LNCAP (cell line): ENCODE results near the gene FLT3LG.

ENCODE experiments used
- TF ChIP-seq, protein P1 (sequence below): fragments of 450-650 bp; IDR thresholded peaks from 2 replicates; pipeline ENCODE4 v1.5.1; 2017; ENCODE audit warnings: mild to moderate bottlenecking

The FLT3LG gene

DNA sequence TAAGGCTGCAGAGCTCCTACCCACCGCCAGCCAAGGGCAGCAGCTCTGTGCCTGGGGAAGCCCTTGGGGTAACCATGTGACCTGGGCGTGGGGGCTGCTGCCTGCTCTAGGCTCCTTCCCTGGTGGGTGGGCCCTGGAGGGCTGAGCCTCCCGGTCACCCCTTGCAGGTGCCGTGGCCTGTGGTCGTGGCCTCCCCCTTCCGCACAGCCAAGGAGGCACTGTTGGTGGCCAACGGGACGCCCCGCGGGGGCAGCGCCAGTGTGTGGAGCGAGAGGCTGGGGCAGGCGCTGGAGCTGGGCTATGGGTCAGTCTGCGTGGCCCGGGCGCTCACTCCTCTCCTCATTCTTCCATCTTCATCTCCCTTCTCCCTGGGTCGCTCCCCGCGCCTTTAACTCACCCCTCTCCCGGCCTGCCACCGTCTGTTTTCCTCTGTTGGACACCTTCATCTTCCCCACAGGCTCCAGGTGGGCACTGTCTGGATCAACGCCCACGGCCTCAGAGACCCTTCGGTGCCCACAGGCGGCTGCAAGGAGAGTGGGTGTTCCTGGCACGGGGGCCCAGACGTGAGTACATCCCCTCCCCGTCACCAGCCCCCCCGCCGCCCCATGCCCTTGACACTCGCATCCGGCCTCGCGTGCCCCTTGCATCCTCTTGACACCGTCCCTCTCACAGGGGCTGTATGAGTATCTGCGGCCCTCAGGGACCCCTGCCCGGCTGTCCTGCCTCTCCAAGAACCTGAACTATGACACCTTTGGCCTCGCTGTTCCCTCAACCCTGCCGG, 9.9 kb upstream of the FLT3LG start:
- TF ChIP-seq, protein P1, sequence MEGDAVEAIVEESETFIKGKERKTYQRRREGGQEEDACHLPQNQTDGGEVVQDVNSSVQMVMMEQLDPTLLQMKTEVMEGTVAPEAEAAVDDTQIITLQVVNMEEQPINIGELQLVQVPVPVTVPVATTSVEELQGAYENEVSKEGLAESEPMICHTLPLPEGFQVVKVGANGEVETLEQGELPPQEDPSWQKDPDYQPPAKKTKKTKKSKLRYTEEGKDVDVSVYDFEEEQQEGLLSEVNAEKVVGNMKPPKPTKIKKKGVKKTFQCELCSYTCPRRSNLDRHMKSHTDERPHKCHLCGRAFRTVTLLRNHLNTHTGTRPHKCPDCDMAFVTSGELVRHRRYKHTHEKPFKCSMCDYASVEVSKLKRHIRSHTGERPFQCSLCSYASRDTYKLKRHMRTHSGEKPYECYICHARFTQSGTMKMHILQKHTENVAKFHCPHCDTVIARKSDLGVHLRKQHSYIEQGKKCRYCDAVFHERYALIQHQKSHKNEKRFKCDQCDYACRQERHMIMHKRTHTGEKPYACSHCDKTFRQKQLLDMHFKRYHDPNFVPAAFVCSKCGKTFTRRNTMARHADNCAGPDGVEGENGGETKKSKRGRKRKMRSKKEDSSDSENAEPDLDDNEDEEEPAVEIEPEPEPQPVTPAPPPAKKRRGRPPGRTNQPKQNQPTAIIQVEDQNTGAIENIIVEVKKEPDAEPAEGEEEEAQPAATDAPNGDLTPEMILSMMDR, result no peak

DNA sequence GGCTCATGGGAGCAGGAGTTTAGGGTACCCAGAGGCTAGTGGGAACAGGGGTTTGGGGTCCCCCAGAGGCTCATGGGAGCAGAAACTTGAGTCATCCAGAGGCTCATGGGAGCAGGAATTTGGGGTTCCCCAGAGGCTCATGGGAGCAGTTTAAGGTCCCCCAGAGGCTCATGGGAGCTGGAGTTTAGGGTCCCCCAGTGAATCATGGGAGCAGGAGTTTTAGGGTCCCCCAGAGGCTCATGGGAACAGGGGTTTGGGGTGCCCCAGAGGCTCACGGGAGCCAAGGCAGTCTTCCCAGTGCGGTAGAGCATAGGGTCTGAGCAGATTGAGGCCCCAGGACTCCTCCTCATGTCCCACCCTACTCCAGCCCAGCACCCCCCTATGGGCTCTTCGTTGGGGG, 8.6 kb upstream of the FLT3LG start:
- TF ChIP-seq, protein P1, result no peak

DNA sequence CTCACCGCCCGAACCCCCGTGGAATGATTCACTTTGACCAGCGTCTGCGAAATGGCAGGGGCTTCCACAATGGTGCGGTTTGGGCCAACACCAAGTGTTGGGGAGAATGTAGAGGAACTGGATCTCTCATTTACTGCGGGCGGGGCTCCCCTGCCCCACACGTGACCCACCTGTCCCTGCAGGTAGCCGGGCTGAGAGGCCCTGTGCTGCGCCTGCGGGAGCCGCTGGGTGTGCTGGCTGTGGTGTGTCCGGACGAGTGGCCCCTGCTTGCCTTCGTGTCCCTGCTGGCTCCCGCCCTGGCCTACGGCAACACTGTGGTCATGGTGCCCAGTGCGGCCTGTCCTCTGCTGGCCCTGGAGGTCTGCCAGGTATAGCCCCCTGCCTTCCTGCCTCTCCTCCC, 5.8 kb upstream of the FLT3LG start:
- TF ChIP-seq, protein P1, result no peak

DNA sequence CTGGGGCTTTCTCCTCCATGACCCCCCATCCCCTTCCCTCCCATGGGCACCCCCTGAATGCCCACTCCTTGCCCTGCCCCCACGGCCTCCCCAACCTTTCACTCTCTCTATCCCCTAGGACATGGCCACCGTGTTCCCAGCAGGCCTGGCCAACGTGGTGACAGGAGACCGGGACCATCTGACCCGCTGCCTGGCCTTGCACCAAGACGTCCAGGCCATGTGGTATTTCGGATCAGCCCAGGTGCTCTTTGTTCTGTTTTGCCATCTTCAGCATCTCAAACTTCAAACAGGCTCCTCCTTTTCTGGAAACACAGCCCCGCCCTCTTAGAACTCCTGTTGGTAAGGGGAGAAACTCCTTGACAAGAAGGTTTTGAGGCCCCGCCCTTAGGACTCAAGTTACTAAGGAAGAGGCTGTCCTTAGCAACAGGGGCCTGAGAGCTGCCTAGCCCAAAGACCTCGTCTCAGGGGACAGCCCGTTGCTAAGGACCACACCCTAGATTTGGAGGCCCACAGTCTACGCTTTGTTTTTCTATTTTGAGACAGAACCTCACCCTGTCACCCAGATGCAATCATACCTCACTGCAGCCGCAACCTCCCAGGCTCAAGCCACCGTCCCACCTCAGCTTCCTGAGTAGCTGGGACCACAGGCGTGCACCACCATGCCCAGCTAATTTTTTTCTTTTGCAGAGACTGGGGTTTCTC, 5.1 kb upstream of the FLT3LG start:
- TF ChIP-seq, protein P1, result no peak

DNA sequence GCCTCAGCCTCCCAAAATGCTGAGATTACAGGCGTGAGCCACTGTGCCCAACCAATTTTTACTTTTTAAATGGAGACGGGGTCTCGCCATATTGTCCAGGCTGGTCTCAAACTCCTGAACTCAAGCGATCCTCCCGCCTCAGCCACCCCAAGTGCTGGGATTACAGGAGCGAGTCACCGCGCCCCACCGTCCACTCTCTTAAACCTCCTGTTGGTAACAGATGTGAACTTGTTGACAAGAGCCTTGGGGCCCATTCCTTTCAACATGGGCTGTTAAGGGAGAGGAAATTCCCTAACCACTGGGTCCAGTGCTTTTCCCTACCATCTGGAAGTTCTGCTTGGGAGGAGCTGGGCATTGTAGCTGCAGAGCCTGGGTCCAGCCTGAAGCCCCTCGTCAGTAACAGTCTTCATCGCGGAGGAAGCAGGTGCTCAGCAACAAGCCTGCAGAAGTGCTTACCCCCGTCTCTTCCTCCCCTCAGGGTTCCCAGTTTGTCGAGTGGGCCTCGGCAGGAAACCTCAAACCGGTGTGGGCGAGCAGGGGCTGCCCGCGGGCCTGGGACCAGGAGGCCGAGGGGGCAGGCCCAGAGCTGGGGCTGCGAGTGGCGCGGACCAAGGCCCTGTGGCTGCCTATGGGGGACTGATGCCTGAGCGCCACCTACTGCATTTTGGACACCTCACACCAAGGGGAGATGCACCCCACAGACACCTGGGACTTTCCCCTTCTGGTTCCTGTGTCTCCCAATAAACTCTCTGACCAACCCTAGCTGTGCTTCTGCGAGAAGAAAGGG, 4.0 kb upstream of the FLT3LG start:
- TF ChIP-seq, protein P1, result no peak

DNA sequence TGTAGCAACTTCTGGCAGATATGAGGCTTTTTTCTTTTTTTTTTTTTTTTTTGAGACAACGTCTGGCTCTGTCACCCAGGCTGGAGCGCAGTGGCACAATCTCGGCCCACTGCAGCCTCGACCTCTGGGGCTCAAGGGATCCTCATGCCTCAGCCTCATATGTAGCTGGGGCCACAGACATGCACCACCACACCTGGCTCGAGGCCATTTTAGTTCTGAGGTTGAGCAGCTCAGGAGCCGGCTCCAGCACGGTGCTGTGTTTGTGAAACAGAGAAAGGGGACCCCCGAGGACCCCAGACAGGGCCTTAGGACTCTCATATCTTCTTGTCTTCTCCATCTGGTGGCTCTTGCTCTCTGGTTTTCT, 3.4 kb upstream of the FLT3LG start:
- TF ChIP-seq, protein P1, result no peak

DNA sequence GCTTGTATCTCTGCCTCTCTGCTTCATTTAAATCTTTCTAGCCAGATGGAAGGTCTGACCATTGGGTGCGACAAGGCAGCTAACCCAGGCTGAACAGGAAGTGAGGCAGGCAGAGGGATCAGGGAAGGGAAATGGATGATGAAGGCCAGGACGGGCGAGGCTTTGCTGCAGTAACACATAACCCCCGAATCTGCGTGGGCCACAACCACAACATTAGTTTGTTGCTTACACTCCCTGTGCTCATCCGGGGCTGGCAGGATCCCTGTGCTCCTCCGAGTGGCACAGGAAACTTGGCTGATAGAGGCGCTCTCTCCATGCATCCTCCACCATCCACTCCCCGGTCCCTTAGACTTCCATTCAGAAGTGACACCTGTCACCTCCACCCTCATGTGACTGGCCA, 1.1 kb upstream of the FLT3LG start:
- TF ChIP-seq, protein P1, result no peak
